Embryonic facial prominence (tissue), 1 donor: ENCODE results near the gene PEF1.
"Not testable (repeated sequence)": the region's sequence is repeated elsewhere in the genome, so short reads cannot be mapped to it uniquely, and the experiment has no call there.

Experiments used
- DNase-seq: peaks from one replicate; pipeline ENCODE4 v3.0.0-alpha.2; 2016; ENCODE audit errors: extremely low spot score

Gene PEF1

GRCh38 chr1:31614414-31615005, 30.2 kb downstream of the PEF1 start:
- DNase-seq = no peak

GRCh38 chr1:31609514-31610118, 35.1 kb downstream of the PEF1 start:
- DNase-seq = no peak

GRCh38 chr1:31607360-31607759, 37.3 kb downstream of the PEF1 start:
- DNase-seq = no peak

DNA sequence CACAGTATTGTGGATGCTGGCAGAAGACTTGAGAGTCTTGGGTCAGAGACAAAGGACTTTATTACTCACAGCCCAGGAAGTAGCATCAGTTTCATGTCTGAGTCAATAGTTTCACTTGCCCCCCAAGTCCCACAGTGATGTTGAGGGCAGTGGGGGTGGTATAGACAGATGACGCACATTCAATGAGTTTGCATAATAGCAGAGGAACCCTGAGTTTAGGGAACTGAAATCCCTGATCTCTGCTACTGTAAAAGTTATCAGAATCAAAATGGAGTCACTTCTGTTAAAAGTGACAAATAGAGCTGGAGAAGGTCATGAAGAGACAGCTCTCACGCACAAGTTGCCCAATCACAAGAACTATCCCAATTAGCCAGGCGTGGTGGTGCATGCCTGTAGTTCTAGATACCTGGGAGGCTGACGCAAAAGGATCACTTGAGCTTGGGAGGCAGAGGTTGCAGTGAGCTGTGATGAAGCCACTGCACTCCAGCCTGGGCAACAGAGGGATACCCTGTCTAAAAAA, 38.7 kb downstream of the PEF1 start:
- DNase-seq = no peak

GRCh38 chr1:31602081-31602480, 42.6 kb downstream of the PEF1 start:
- no peak for DNase-seq

DNA sequence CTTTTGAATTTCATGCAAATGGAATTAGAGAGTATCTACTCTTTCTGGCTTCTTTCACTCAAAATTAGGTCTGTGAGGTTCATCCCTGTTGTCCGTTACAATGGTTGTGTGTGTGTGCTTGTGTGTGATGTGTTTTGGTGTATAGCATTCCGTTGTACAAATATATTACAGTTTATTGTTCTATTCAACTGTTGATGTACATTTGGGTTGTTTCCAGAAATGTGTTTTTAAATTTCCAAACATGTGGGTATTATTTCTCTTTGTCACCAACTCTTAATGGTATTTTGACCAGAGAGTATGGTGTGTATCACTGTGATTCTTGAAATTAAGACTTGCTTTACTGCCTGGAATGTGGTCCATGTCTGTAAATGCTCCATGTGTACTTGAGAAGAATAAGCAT, 44.0 kb downstream of the PEF1 start:
- no peak for DNase-seq

- no peak for DNase-seq
Observed at GRCh38 chr1:31598980-31599379, 45.7 kb downstream of the PEF1 start.

DNA sequence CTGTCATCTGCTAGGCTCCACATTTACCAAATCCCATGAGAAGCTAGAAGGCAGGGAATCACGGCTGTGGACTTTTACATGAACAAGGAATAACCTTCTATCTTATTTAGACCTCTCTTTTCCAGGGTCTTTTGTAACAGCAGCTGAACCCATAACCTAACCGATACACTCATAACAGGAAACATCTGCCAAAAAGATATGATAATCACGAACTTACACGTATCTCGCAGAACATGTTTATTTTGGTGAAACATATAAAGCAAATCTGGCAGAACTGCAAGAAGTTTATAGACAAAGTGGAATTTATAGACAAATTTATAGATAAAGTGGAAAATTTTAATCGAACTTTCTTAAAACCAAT, 48.0 kb downstream of the PEF1 start:
- no peak for DNase-seq

- DNase-seq = no peak
Observed at GRCh38 chr1:31595836-31596736, 48.6 kb downstream of the PEF1 start.

DNA sequence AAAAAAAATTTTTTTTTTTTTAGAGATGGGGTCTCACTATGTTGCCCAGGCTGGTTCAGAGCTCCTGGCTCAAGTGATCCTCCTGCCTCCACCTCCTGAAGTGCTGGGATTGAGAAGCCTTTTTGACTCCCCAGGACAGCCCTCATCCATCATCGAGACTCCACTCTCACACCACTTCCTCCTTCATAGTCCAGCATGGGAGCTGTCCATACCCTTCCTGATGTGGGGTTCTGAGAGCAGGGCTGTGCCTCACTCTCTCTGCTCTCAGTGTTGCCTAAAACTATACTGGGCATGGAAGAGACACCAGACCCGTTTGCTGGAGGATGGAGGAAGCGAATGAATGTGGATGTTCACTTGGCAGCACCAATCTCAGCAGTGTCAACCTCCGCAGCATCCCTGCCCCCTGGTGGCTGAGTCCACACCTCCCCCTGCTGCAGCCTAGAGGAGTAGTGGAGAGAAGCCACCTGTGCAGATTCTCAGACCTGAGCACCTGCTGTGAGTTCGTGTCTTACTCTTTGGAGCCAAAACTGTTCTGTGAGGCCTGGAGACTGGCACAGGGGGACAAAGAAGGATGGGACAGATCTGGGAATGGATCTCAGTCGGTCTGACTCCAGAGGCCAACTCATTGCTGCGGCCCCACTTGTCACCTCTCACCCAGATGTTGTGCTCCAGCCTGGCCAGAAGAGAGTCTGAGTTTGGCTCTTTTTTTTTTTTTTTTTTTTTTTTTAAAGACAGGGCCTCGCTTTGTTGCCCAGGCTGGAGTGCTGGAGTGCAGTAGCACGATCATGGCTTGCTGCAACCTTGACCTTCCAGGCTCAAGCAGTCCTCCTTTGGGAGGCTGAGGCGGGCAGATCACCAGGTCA, 50.7 kb downstream of the PEF1 start:
- DNase-seq = no peak

DNA sequence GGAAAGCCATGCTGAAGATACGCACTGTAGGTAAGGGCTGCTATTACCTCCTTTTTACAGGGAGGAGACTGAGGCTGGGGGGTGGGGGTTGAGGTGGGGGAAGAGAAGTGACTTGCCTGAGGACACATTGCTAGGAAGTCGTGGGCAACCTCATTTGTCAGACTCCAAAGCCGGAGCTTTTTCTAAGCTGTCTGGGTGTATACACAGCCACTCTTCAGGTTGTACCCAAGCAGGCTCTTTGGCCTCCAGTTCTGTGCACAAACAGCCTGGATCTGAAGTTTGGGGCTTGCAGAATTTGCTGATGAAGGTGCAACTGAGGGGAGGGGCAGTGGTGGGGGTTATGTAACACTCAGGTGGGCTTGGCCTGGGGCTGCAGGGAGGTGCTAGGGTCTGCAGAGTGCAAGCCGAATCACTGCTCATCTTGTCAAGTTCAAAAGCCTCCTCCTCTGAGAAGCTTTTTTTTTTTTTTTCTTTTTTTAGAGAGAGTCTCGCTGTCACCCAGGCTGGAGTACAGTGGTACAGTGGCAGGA, 51.5 kb downstream of the PEF1 start:
- no peak for DNase-seq

DNA sequence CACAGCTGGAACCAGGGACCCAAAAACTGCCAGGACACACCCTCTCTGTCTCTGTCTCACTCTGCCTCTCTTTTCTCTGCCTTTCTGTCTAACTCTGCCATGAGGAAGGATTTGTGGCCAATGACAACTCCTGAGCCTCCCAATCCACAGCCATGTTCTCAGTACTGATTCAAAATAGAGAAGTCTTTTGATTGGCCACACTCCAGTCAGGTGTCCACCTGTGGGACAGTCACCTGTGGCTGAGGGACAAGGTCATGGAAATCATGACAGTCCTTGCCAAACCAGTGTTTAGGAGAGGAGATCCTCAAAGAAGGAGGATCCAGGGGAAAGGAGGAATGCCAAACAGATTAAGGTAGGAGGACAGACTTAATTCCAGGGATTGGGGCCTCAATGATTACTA, 52.5 kb downstream of the PEF1 start:
- DNase-seq = no peak

DNA sequence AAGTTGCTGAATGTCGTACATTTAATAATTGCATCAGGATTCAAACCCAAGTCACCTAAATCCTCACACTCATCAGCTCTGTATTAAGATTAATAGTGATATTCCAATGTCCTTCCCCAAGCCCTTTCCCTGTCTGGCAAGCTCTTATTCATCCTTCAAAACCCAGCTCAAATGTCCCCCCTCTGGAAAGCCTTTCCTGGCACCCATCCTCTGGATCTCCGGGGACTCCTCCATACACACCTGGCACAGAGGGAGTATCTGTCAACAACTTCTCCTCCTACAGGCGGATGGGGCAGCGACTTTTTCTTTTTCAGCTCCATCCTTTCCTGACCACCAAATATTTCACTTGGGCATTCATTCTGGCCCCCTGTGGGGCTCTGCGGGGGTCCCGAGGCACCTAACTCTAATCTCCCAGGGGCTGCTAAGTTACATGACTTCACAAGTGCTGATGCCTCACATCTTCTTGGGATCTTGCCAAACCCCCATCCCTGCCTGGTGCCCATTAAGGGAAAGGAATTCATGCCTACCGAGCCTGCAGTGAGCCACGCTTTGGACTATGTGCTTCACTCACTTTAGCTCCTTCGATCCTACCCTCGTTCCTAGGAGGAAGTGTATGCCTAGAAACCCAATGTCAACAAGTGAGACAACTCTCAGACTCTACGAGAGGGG, 53.1 kb downstream of the PEF1 start:
- DNase-seq = no peak

DNA sequence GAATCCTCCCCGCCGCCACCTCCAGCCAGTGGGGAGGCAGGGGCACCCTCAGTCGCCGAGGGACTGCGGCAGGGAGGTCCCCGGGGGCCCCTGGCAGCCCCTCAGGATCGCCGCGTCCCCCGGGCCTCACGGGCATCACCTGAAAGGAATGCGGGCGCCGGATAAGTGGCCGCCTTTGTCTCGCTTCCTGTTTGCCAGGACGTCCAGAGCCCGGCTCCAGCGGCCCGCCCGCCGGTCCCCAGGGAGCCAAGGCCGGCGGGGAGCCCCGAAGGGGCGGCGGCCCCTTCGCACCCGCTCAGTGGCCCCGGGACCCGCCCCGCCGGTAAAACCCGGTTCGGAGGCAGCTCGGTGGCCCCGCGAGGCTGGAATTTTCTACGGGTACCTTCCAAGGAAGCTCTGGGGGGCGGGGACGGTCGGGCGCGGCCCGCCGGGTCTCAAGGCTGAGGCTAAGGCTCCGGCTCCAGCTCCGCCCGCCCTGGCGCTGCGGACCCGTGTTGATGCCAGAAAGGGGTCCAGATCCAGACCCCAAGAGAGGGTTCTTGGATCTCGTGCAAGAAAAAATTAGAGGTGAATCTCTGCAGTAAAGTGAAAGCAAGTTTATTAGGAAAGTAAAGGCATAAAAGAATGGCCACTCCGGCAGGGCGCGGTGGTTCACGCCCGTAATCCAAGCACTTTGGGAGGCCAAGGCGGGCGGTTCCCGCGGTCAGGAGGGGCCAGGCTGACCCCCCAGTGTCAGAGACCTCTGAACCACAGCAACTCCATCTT, 55.7 kb downstream of the PEF1 start:
- no peak for DNase-seq

DNA sequence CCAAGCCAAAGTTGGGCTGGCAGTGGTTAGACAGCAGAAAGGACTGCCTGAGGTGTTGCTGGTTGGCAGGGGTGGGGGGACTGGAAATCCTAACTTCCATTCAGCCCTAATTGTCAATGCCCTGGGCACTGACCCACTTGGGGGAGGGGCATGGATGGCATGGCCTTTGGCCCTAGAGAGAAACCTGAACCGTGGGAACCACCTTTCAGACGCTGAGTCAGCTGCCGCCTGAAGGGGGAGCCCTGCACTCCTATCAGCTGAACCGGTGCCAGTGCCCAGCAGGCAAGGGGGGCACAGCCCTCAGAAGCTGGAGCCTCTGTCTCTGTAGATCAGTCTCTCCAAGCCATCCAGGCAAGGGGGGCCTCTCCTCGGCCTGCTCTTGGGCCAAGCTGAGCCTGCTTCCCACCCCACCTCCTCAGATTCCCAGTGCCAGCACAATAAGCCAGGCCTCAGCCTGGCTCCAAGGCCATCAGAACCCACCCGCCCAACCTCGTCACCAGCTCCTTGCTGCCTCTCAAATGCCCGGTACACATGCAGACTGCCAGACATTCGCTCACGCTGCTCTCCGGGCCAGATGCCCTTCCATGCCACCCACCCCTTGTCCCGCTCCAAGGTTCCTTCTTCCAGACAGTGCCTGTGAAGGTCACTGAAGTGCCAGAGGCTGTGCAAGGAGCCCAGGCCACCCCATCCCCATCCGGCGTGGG, 56.8 kb downstream of the PEF1 start:
- no peak for DNase-seq

- not testable (repeated sequence) for DNase-seq
Observed at GRCh38 chr1:31587328-31587699, 57.4 kb downstream of the PEF1 start.

GRCh38 chr1:31586376-31587327, 58.0 kb downstream of the PEF1 start:
- DNase-seq = no peak

GRCh38 chr1:31585736-31586365, 58.8 kb downstream of the PEF1 start:
- no peak for DNase-seq
